GM20000 (cell line): ENCODE results near the gene ZRANB1.

Experiments
- DNase-seq: peaks from one replicate; pipeline ENCODE4 v3.0.0; 2012; ENCODE audit warnings: low spot score
- CTCF ChIP-seq: IDR thresholded peaks from 2 replicates; pipeline ENCODE4 v1.5.1; 2012; ENCODE audit warnings: mild to moderate bottlenecking, control low read depth; ENCODE audit errors: extremely low read depth, missing control alignments

ZRANB1 gene

GRCh38 chr10:124998624-124999291 is 56.8 kb downstream of the ZRANB1 start:
- DNase-seq: peak; percentile 15
- TF ChIP-seq CTCF: no peak

- TF ChIP-seq CTCF: no peak
- peak; percentile 7 for DNase-seq
These were observed 57.8 kb downstream of the ZRANB1 start for GRCh38 chr10:124999433-125000365.

- peak; percentile 32 for DNase-seq
- no peak for TF ChIP-seq CTCF
These were observed 58.7 kb downstream of the ZRANB1 start for GRCh38 chr10:125000366-125001312.

GRCh38 chr10:125001313-125002046 is 59.6 kb downstream of the ZRANB1 start:
- no peak for DNase-seq
- no peak for TF ChIP-seq CTCF

GRCh38 chr10:125002047-125002422 is 60.1 kb downstream of the ZRANB1 start:
- DNase-seq: peak; percentile 10
- no peak for TF ChIP-seq CTCF

- no peak for TF ChIP-seq CTCF
- DNase-seq: peak; percentile 7
These were observed 60.7 kb downstream of the ZRANB1 start for GRCh38 chr10:125002423-125003145.
